IMR-90 (cell line): Measurements from ENCODE around the gene BCAS3. TPM values are rescaled to one million over a fixed set of nuclear protein-coding genes. Genes with fewer than 3 reads are reported as not detected.

ENCODE experiments used
- ATAC-seq: fragments of 200-7000 bp; cut with Tn5 transposase; 2 replicates; pipeline ENCODE4 v1.9.1; 2020; ENCODE audit warnings: low read depth, mild to moderate bottlenecking, moderate library complexity
- BruUV-seq: library from RNA; stranded (reverse); fragments of 400-500 nt; replicated peaks from 2 replicates; lab custom pipeline; 2021; lab: Mats Ljungman, UMichigan
- CTCF ChIA-PET: fragments of 300-600 bp; formaldehyde crosslinking; extraction: SDS; loops from one replicate; lab custom pipeline; 2021; ENCODE audit warnings: antibody characterized with exemption; lab: Yijun Ruan, JAX
- POLR2A ChIA-PET: fragments of 300-600 bp; sonication (Branson Sonifier 250); formaldehyde crosslinking; loops from one replicate; lab custom pipeline; 2022; ENCODE audit warnings: antibody characterized with exemption; ENCODE audit not compliant: unreplicated experiment; lab: Charles Lee
- DNase-seq: peaks from one replicate; pipeline ENCODE4 v3.0.0; 2013
- H2AFZ ChIP-seq: replicated peaks from 2 replicates; pipeline ENCODE3; 2013; ENCODE audit warnings: low read length, mild to moderate bottlenecking; ENCODE audit not compliant: poor library complexity
- H2AK5ac ChIP-seq: 2 replicates; pipeline ENCODE4 v1.6.1; 2013; ENCODE audit warnings: low read depth, low read length, inconsistent platforms
- H2AK9ac ChIP-seq: replicated peaks from 2 replicates; pipeline ENCODE3; 2013; ENCODE audit warnings: mild to moderate bottlenecking, low read depth, low read length, moderate library complexity; ENCODE audit not compliant: poor library complexity
- H2BK120ac ChIP-seq: 2 replicates; pipeline ENCODE4 v1.6.1; 2013; ENCODE audit warnings: low read depth, low read length, inconsistent platforms
- H2BK15ac ChIP-seq: 3 replicates; pipeline ENCODE4 v1.6.1; 2013; ENCODE audit warnings: low read depth, low read length, inconsistent platforms
- H2BK20ac ChIP-seq: 2 replicates; pipeline ENCODE4 v1.6.1; 2013; ENCODE audit warnings: low read depth, mild to moderate bottlenecking, inconsistent platforms, low read length, moderate library complexity
- H2BK5ac ChIP-seq: 2 replicates; pipeline ENCODE4 v1.6.1; 2013; ENCODE audit warnings: mild to moderate bottlenecking, low read depth, low read length, inconsistent platforms; ENCODE audit not compliant: poor library complexity, severe bottlenecking
- H3K14ac ChIP-seq: replicated peaks from 2 replicates; pipeline ENCODE4 v1.6.1; 2013; ENCODE audit warnings: low read depth, low read length, inconsistent platforms
- H3K18ac ChIP-seq: 2 replicates; pipeline ENCODE4 v1.6.1; 2013; ENCODE audit warnings: low read depth, low read length, control low read depth
- H3K23ac ChIP-seq: 2 replicates; pipeline ENCODE4 v1.6.1; 2013; ENCODE audit warnings: low read depth, low read length, inconsistent platforms
- H3K27ac ChIP-seq: 2 replicates; pipeline ENCODE4 v1.5.1; 2013; ENCODE audit warnings: mild to moderate bottlenecking, control low read depth, low read length; ENCODE audit not compliant: insufficient read depth
- H3K27me3 ChIP-seq: 2 replicates; pipeline ENCODE4 v1.6.1; 2013; ENCODE audit warnings: low read length; ENCODE audit not compliant: control insufficient read depth, insufficient read depth
- H3K36me3 ChIP-seq: 2 replicates; pipeline ENCODE4 v1.6.1; 2013; ENCODE audit warnings: low read length, mixed read lengths; ENCODE audit not compliant: control insufficient read depth, insufficient read depth
- H3K4ac ChIP-seq: 2 replicates; pipeline ENCODE4 v1.6.1; 2013; ENCODE audit warnings: low read depth, low read length, inconsistent platforms
- H3K4me1 ChIP-seq: 2 replicates; pipeline ENCODE4 v1.6.1; 2013; ENCODE audit warnings: low read length, mixed read lengths; ENCODE audit not compliant: control insufficient read depth, insufficient read depth
- H3K4me2 ChIP-seq: 2 replicates; pipeline ENCODE4 v1.6.1; 2013; ENCODE audit warnings: low read depth, mild to moderate bottlenecking, control low read depth, low read length, moderate library complexity
- H3K4me3 ChIP-seq: 2 replicates; pipeline ENCODE4 v1.5.1; 2013; ENCODE audit warnings: low read depth, mild to moderate bottlenecking, control low read depth, low read length, moderate library complexity; ENCODE audit not compliant: insufficient read depth
- H3K56ac ChIP-seq: 2 replicates; pipeline ENCODE4 v1.6.1; 2013; ENCODE audit warnings: low read length, inconsistent platforms; ENCODE audit not compliant: insufficient read depth; ENCODE audit errors: extremely low read depth
- H3K79me1 ChIP-seq, 2 experiments: 2 replicates each; pipeline ENCODE4 v1.6.1; 2013; ENCODE audit warnings: low read length in 2 of 2, inconsistent platforms in 1 of 2, low read depth in 1 of 2
- H3K9ac ChIP-seq: 2 replicates; pipeline ENCODE4 v1.6.1; 2013; ENCODE audit warnings: low read depth, low read length, control low read depth
- H3K9me1 ChIP-seq: 2 replicates; pipeline ENCODE4 v1.6.1; 2013; ENCODE audit warnings: low read length, inconsistent platforms; ENCODE audit not compliant: insufficient read depth
- H3K9me3 ChIP-seq: 2 replicates; pipeline ENCODE4 v1.6.1; 2013; ENCODE audit warnings: low read length; ENCODE audit not compliant: control insufficient read depth, insufficient read depth
- H4K20me1 ChIP-seq: 2 replicates; pipeline ENCODE4 v1.6.1; 2013; ENCODE audit warnings: low read length, inconsistent platforms; ENCODE audit not compliant: insufficient read depth
- H4K5ac ChIP-seq: 2 replicates; pipeline ENCODE4 v1.6.1; 2013; ENCODE audit warnings: mild to moderate bottlenecking, low read depth, low read length, control low read depth
- H4K8ac ChIP-seq, 2 experiments: 2 replicates each; pipeline ENCODE4 v1.6.1; 2013; ENCODE audit warnings: low read depth in 2 of 2, low read length in 2 of 2, control low read depth in 1 of 2, inconsistent platforms in 1 of 2
- H4K91ac ChIP-seq: 2 replicates; pipeline ENCODE4 v1.6.1; 2013; ENCODE audit warnings: low read depth, low read length, inconsistent platforms; ENCODE audit not compliant: insufficient read depth
- MAFK ChIP-seq: IDR thresholded peaks from 2 replicates; pipeline ENCODE4 v1.6.1; 2012; ENCODE audit warnings: low read depth, low read length, improper control_type of control experiment
- NFE2L2 ChIP-seq: fragments of 150-350 bp; IDR thresholded peaks from 2 replicates; pipeline ENCODE4 v1.6.1; 2016; ENCODE audit warnings: low read depth, mild to moderate bottlenecking, low read length
- POLR2A ChIP-seq: IDR thresholded peaks from 2 replicates; pipeline ENCODE4 v1.6.1; 2012; ENCODE audit warnings: mild to moderate bottlenecking, low read depth, low read length
- WGBS, 2 experiments: methylation state at CpG; one replicate each; pipeline versions ENCODE4 v1.1.5 to v1.1.7; 2013; ENCODE audit warnings: missing lambda C conversion rate in 2 of 2; ENCODE audit not compliant: insufficient read length in 1 of 2; ENCODE audit errors: extremely low coverage in 2 of 2; 5-methylcytosine and 5-hydroxymethylcytosine counted together
- dilution Hi-C: fragments of 300-500 bp; cut with HindIII; formaldehyde crosslinking; loops from one replicate; pipeline ENCODE4 v1.14.3; 2018; ENCODE audit warnings: low sequenced_read_pairs; ENCODE audit not compliant: unreplicated experiment
- in situ Hi-C: fragments of 300-500 bp; cut with MboI; formaldehyde crosslinking; loops from 3 replicates; pipeline ENCODE4 v1.14.3; 2019; ENCODE audit warnings: low sequenced_read_pairs, inconsistent platforms, mixed read lengths
- intact Hi-C: fragments of 100-400 bp; cut with micrococcal nuclease; formaldehyde crosslinking; loops from 2 replicates; pipeline ENCODE4 v1.10.0; 2022
- polyA plus RNA-seq, 3 experiments: library from polyadenylated mRNA; depleted of rRNA; stranded (reverse); fragments of >200 nt; gene quantifications; 2 replicates each; pipeline ENCODE4 v1.2.3, GENCODE V29; 2012; ENCODE audit warnings: low replicate concordance in 1 of 3
- total RNA-seq: library from RNA; depleted of rRNA; stranded (reverse); fragments of >200 nt; gene quantifications from 2 replicates; pipeline ENCODE4 v1.2.3, GENCODE V29; 2012
- TF ChIP-seq, protein P1 (sequence below): fragments of 150-350 bp; IDR thresholded peaks from 2 replicates; pipeline ENCODE4 v1.6.1; 2016; ENCODE audit warnings: low read depth, mild to moderate bottlenecking, low read length, moderate library complexity, borderline replicate concordance

The BCAS3 gene
- total and polyA plus RNA-seq, 2 of the 4 experiments (the other 2 are of a cell fraction), result 6.3 to 27.1 TPM

DNA sequence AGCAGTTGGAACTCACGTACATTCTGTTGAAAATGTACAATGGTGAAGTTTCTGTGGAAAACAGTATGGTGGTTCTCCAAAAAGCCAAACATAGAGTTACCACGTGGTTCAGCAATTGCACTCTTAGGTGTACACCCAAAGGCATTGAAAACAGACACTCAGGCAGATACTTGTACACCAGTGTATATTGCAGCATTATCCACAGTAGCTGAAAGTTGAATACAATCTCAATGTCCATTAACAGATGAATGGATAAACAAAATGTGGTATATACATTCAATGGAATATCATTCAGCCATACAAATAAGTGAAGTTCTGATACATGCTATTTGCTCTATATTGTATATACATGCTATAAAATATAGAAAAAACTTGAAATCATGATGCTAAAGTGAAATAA lies 745.2 kb downstream of the BCAS3 start:
- DNase-seq, result no peak
- ChIA-PET CTCF (no interaction called here), POLR2A (no interaction called here)
- Histone ChIP-seq H3K27me3 (peaks cover 17% of the 10 kb centered on the region), H3K18ac (no peak overlapping the region), H2AFZ (no peak overlapping the region), H2AK5ac (no peak overlapping the region), H3K9ac (no peak overlapping the region), H2BK120ac (no peak overlapping the region), H3K79me1 (no peaks in the 10 kb centered on the region), H3K27ac (no peak overlapping the region), H3K56ac (no peak overlapping the region), H4K5ac (no peak overlapping the region), H4K8ac (no peak overlapping the region), H4K20me1 (no peaks in the 10 kb centered on the region), H3K9me3 (no peaks in the 10 kb centered on the region; the same call in 1 of the 2 replicates), H2BK5ac (no peak overlapping the region), H2BK20ac (no peak overlapping the region), H3K4me1 (peaks cover 1% of the 10 kb centered on the region; the same call in 1 of the 2 replicates), H3K23ac (no peak overlapping the region), H3K14ac (no peak overlapping the region), H3K36me3 (no peaks in the 10 kb centered on the region), H3K9me1 (peaks cover 4% of the 10 kb centered on the region; the same call in 1 of the 2 replicates), H2AK9ac (no peak overlapping the region), H3K4ac (no peak overlapping the region), H3K4me3 (no peak overlapping the region), H2BK15ac (no peak overlapping the region), H4K91ac (no peak overlapping the region), H3K4me2 (no peak overlapping the region)
- no peak for ATAC-seq
- dilution Hi-C loops (no loop called here), in situ Hi-C loops (loop anchor here (5.0 to 10.0 kb wide), 2 partner anchors 129 to 422 kb away; no protein-coding TSS in a partner anchor), intact Hi-C loops (no loop called here)
- TF ChIP-seq, protein P1, sequence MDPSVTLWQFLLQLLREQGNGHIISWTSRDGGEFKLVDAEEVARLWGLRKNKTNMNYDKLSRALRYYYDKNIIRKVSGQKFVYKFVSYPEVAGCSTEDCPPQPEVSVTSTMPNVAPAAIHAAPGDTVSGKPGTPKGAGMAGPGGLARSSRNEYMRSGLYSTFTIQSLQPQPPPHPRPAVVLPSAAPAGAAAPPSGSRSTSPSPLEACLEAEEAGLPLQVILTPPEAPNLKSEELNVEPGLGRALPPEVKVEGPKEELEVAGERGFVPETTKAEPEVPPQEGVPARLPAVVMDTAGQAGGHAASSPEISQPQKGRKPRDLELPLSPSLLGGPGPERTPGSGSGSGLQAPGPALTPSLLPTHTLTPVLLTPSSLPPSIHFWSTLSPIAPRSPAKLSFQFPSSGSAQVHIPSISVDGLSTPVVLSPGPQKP, result no peak
- TF ChIP-seq POLR2A, result no peak
- TF ChIP-seq MAFK, result no peak
- no peak for TF ChIP-seq NFE2L2
- no TSS peak for BruUV-seq
- WGBS, 2 experiments, result no CpG with 5 or more reads among the region's 2 CpGs
